ENCODE results near the gene STK31.
"Not testable (repeated sequence)": the region's sequence is repeated elsewhere in the genome, so short reads cannot be mapped to it uniquely, and the experiment has no call there.

The STK31 gene

DNA sequence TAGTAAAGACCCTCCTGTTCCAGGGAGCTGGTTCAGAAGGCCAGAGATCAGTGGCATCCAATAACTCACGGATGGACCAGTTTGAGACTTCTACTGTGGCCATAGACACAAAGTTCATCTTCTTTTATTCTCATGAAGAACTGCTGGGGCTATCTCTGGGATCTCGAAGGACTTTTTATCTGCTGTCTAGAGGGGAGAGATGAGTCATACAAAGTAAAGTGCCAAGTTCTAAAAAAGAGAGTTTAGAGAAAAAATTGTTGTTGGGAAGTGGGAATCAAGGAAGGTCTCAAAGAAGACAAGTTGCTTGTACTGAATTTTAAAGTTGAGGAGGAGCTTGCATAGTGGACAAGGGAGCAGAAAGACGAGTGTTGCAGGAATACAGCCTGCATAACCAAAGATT, 38.0 kb upstream of the STK31 start:
- TF ChIP-seq POLR2A (IDR thresholded peaks at IDR 0.05; ENCODE audit: extremely low read depth, insufficient read length) (no peak), MYC (IDR thresholded peaks at IDR 0.05; ENCODE audit: low read depth, low read length) (no peak)
- TF ChIP-seq, protein P1, sequence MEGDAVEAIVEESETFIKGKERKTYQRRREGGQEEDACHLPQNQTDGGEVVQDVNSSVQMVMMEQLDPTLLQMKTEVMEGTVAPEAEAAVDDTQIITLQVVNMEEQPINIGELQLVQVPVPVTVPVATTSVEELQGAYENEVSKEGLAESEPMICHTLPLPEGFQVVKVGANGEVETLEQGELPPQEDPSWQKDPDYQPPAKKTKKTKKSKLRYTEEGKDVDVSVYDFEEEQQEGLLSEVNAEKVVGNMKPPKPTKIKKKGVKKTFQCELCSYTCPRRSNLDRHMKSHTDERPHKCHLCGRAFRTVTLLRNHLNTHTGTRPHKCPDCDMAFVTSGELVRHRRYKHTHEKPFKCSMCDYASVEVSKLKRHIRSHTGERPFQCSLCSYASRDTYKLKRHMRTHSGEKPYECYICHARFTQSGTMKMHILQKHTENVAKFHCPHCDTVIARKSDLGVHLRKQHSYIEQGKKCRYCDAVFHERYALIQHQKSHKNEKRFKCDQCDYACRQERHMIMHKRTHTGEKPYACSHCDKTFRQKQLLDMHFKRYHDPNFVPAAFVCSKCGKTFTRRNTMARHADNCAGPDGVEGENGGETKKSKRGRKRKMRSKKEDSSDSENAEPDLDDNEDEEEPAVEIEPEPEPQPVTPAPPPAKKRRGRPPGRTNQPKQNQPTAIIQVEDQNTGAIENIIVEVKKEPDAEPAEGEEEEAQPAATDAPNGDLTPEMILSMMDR (IDR thresholded peaks at IDR 0.05; ENCODE audit: low read depth, low read length) = no peak
- TF ChIP-seq, protein P2, sequence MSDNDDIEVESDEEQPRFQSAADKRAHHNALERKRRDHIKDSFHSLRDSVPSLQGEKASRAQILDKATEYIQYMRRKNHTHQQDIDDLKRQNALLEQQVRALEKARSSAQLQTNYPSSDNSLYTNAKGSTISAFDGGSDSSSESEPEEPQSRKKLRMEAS (IDR thresholded peaks at IDR 0.05; ENCODE audit: low read depth, low read length) = no peak

DNA sequence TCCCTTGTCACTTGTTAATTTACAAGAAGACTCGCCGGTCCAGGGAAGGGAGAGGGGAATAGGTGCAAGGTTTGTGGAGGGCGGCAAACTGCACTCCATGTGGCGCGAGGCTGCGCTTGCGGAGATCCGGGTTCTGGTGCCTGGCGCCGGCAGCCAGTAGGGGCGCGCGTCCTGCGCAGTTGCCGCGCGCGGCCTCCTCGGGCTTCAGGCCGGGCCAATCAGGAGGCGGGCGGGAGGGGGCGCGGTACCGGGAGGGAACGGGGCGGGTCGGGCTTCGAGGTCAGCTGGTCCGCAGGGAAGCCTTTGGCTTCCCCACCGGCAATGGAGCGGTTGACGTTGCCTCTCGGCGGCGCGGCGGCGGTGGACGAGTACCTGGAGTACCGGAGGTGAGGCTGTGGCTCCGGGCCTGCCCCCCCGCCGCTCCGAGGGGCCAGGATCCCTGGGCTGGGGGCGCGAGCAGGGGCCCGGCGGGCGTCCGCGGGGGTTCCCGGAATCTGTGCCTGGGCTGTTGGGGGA, 30.1 kb upstream of the STK31 start, which contains the start of gene FAM221A:
Gene FAM221A, plus strand, starts transcription at position 302 of the 516 bp plus-strand sequence. Its CDS starts 20 bp downstream, at position 322.
- H3K4me3 ChIP-seq (ENCODE audit: low read depth, low read length) = no peak within 1 kb of the TSS
- TF ChIP-seq, protein P2 (IDR thresholded peaks at IDR 0.05; ENCODE audit: low read depth, low read length) = no peak
- no peak for DNase-seq (ENCODE audit: low read depth)

More for the DNA sequence above, 38.0 kb upstream of the STK31 start:
- no peak overlapping the region for H3K4me3 ChIP-seq (ENCODE audit: low read depth, low read length)
- DNase-seq (ENCODE audit: low read depth) = no peak

DNA sequence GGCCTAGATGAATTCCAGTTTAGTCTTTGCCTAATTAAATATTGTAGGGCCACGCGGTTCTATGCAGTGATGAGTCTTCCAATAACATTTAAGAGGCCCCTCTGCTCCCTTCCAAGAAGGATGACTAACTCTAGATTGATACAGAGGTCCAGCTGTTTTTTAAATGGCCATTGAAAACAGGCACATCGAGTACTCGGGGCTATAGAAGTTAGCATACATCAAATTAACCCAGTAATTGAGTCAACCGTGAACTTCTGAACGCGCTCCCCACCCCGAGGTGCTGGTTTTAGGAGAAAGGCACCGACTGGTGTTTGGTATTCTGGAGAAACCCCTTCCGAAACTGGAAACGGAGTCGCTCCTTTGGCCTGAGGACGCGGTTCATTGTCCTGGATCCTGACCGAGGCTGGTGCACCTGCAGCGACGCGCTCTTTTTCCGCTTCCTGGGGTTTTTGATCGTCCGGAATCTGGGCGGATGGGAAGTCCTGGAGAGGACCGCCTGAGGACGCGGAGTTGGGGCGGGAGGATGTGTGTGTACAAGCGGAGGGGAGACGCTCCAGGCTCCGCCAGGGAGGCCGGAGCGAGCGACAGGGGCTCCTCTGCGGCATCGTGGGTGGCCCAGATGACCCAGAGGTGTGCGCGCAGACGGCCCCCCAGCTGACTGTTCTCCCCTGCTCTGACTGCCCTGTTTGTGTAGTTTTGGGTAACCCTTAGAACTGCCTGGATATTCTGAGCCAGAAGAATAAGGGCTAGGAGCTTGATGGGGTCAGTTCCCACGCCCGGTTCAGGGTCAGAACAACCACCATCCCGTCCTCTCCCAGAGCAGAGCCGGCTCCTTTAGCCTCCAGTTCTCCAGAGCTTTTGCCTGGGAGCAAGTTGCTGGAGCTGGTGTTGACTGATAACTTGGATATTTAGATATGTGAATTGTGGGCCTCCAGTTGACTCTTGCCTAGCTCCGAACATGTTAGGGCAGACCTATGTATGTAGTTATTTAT, 29.3 kb upstream of the STK31 start:
- DNase-seq (ENCODE audit: low read depth) = no peak
- no peak overlapping the region for H3K4me3 ChIP-seq (ENCODE audit: low read depth, low read length)
- TF ChIP-seq MYC (IDR thresholded peaks at IDR 0.05; ENCODE audit: low read depth, low read length) = no peak
- TF ChIP-seq POLR2A (IDR thresholded peaks at IDR 0.05; ENCODE audit: extremely low read depth, insufficient read length) = no peak
- TF ChIP-seq, protein P1 (IDR thresholded peaks at IDR 0.05; ENCODE audit: low read depth, low read length) = no peak
- TF ChIP-seq, protein P2 (IDR thresholded peaks at IDR 0.05; ENCODE audit: low read depth, low read length) = no peak

DNA sequence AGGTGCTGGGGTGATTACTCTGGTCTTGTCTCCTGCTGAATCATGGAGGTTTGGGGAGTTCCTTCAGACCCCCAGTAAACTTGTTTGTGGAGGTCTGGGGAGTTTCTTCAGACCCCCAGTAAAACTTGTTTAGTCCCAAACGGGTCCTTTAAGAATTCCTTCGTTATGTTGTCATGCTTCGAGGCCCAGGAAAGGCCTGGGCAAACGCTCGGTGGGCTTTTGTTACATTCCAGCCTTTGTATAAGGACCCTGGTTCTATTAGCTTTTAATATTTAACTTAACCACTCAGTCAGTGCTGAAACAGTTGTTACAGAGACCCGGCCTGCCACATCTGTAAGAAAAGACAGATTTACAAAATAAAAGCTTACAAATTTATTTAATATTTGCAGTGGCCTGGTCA, 26.0 kb upstream of the STK31 start:
- DNase-seq (ENCODE audit: low read depth); H3K4me3 ChIP-seq (ENCODE audit: low read depth, low read length): not testable (repeated sequence)

DNA sequence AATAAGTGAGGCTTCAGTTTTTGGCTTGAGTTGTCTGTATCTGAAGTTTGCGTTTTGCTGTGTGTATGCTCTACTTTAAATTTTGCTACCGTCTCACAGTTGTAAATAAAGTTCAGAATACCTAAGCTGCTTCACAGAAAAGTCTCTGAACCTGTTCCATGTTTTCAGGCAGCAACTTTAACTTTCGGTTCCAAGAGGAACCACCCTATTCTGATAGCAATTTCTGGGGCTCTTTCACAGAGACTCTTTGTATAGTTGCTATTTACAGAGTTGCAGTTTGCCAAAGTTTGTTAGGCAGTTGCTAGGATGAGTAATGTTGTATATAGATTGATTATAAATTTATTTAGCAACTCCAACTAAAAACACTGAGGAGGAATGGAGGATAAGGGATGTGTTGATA, 24.3 kb upstream of the STK31 start:
- no peak overlapping the region for H3K4me3 ChIP-seq (ENCODE audit: low read depth, low read length)
- DNase-seq (ENCODE audit: low read depth) = no peak
- TF ChIP-seq, protein P1 (IDR thresholded peaks at IDR 0.05; ENCODE audit: low read depth, low read length) = no peak
- TF ChIP-seq, protein P2 (IDR thresholded peaks at IDR 0.05; ENCODE audit: low read depth, low read length) = no peak

DNA sequence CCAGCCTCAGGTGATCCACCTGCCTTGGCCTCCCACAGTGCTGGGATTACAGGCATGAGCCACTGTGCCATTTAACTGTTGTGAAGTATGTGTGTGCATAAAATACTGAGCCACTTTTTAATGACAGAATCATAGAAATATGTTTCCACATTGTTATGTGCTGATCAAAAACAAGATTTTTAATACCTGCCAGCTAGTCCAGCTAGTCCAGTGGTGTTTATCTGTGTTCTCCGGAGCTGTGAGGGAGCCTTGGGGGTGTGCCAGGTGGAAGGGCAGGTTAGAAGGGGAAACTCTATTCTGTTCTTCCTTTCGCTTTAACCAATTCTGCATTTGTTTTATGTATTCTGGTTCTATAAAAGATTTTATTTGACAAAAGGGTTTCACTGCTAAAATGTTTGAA, 23.0 kb upstream of the STK31 start:
- TF ChIP-seq POLR2A (IDR thresholded peaks at IDR 0.05; ENCODE audit: extremely low read depth, insufficient read length) (no peak), MYC (IDR thresholded peaks at IDR 0.05; ENCODE audit: low read depth, low read length) (no peak)
- TF ChIP-seq, protein P1 (IDR thresholded peaks at IDR 0.05; ENCODE audit: low read depth, low read length) = no peak
- TF ChIP-seq, protein P2 (IDR thresholded peaks at IDR 0.05; ENCODE audit: low read depth, low read length) = no peak
- no peak for DNase-seq (ENCODE audit: low read depth)
- H3K4me3 ChIP-seq (ENCODE audit: low read depth, low read length) = no peak overlapping the region
